Right ventricle myocardium superior (tissue), 1 donor: ENCODE results near the gene MUSK. TPM values are rescaled to one million over a fixed set of nuclear protein-coding genes. Genes with fewer than 3 reads are reported as not detected.

Experiments
- ATAC-seq: fragments of 200-7000 bp; cut with Tn5 transposase; one replicate; pipeline ENCODE4 v1.9.1; 2020; ENCODE audit warnings: mild to moderate bottlenecking; ENCODE audit not compliant: poor library complexity
- DNase-seq: peaks from one replicate; pipeline ENCODE4 v3.0.0-alpha.2; 2020
- intact Hi-C: fragments of 100-400 bp; cut with DNase I; formaldehyde crosslinking; loops from one replicate; pipeline ENCODE4 v1.11.2; 2022
- total RNA-seq: library from RNA; stranded (reverse); fragmentation: NEBNext Ultra II Directional; extraction: Animal tissue kit (Norgen Biotek cat#: 25700); gene quantifications from one replicate; pipeline ENCODE4 v1.2.1, GENCODE V29; 2021
- donor health status: DM: no; HTN: yes; CAD: no; lungs with severe emphysema.

MUSK gene
- total RNA-seq, 1 donor from 2014 or later = 2.1 TPM

DNA sequence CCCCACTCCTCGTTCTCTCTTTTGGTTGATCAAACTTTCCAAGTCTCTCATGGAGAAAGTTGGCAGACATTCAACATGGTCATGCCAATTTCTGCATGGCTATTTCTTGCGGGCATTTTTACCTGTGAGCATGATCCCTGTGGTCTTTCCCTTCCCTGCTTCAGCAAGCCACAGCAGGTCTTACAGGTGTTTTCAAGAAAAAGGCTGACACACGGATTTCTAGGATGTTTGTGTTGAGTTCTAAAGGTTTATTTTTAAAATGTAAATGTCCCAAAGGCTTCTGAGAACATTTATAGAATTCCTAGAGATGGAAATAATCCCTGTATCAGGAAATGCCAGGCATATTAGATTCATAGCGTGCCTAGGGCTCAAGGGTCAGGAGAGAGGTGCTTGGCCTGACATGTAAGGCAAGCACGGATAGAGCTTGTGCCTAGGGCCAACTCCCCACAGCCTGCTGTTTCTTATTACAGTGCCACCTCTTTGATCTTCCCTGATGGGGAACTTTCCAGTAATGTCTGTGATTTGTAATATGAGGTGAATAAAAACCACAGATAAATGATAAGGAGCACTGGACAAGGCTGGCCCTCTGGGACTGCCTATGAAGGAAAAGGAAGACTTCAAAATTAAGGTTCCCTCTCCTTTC is 79.8 kb downstream of the MUSK start:
- intact Hi-C loops = no loop called here
- DNase-seq (no peak), ATAC-seq (no peak)

- DNase-seq (peak; percentile 83), ATAC-seq (peak; percentile 82)
- intact Hi-C loops = no loop called here
These were observed 81.7 kb downstream of the MUSK start for GRCh38 chr9:110750272-110750671.

- no peak for DNase-seq
- intact Hi-C loops = no loop called here
- no peak for ATAC-seq
These were observed 83.4 kb downstream of the MUSK start for GRCh38 chr9:110751971-110752370.

DNA sequence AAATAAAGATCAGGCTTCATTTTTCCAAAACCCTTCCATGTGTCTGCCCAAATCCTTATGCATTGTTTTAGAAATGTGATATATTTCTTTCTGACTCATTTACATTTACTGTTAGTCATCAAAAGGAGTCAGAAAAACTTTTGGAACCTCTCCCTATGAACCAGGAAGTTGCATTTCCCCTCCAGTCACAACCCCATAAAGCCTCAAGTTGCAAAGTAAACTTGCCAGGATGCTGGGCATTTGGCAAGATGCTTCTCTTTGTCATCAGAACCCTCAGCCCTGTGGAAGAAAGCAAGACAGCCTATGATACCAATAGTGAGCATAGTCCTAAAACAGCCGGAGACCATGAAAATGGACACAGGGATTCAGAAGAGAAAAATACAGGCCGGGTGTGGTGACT is 84.2 kb downstream of the MUSK start:
- DNase-seq (no peak), ATAC-seq (no peak)
- intact Hi-C loops = no loop called here

- intact Hi-C loops = no loop called here
- ATAC-seq (no peak), DNase-seq (no peak)
These were observed 85.2 kb downstream of the MUSK start for GRCh38 chr9:110753731-110754231.

- intact Hi-C loops = no loop called here
- ATAC-seq (no peak), DNase-seq (no peak)
These were observed 86.6 kb downstream of the MUSK start for GRCh38 chr9:110755179-110755578.

DNA sequence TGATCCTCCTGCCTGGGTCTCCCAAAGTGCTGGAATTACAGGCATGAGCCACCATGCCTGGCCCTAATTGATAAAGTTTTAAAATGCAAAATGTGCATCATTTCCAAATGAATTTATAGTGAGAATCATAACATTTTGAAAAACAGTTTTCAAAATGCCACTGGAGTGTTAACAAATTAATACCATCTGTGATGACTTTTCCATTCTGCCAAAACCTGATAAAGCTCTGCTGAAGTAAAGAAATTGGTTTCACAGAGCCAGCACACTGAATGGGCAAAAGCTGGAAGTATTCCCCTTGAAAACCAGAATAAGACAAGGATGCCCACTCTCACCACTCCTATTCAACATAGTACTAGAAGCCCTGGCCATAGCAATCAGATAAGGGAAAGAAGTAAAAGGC is 89.6 kb downstream of the MUSK start:
- no peak for ATAC-seq
- no peak for DNase-seq
- intact Hi-C loops = no loop called here

DNA sequence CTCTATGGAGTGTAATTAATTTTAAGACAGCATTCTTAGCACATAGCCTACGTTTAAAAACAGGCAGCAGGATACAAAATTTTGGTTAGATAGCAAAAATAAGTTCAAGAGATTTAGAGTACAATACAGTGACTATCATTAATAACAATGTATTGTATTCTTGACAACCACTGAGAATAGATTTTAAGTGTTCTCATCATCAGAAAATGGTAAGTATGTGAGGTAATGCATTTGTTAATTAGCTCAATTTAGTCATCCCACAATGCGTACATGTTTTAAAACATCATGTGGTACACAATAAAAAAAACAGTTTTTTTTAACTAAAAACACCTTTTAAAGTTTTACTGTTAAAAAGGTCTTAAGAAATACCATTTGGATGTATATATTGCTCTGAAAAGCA is 94.2 kb downstream of the MUSK start:
- ATAC-seq = no peak
- no peak for DNase-seq
- intact Hi-C loops = no loop called here

GRCh38 chr9:110763568-110763967 is 95.0 kb downstream of the MUSK start:
- intact Hi-C loops = no loop called here
- DNase-seq = no peak
- no peak for ATAC-seq

GRCh38 chr9:110764006-110764405 is 95.4 kb downstream of the MUSK start:
- ATAC-seq = no peak
- intact Hi-C loops = no loop called here
- no peak for DNase-seq

DNA sequence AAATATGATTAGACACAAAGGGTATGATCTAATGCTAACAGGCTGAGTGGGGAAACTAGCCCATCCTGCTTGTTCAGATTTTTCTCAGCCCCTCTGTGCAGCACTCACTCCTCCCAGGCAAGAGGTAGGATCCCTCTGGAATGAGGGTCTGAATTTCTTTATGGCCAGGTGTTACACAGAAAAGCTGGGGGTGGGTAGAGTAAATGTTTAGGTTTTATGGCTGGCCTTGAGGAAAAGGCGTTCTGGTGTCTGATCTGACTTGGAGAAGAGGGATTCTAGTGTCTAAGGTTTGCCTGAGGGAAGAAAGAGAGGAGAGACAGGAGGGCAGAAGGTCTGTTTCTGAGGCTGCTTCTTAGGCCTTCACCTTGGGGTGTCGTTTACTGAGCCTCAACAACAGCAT is 97.3 kb downstream of the MUSK start:
- ATAC-seq = no peak
- no peak for DNase-seq
- intact Hi-C loops = no loop called here

- peak; percentile 95 for ATAC-seq
- intact Hi-C loops = no loop called here
These were observed 99.0 kb downstream of the MUSK start for GRCh38 chr9:110767559-110768063.

GRCh38 chr9:110768886-110769285 is 100.3 kb downstream of the MUSK start:
- ATAC-seq = peak; percentile 46
- intact Hi-C loops = no loop called here

More at GRCh38 chr9:110767559-110768063, 99.0 kb downstream of the MUSK start:
- peak; percentile 71 for DNase-seq

DNA sequence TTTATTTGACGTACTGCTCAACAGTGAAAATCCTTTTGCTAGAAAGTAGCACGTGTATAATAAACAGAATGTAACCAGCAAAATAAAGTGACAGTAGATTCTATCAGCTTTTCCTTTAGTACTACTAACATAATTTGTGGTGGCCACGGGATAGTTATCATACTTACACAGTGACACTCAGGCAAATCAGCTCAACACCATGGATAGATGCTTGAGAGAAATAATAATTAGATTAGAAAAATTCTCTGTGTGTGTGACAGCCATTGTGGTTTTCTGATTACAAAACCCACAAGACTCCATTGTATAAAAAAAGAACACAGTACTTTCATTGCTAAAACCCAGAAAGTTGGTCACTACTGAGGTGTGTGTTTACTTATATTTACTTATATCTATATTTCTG is 101.1 kb downstream of the MUSK start:
- ATAC-seq = no peak

More at GRCh38 chr9:110768886-110769285, 100.3 kb downstream of the MUSK start:
- no peak for DNase-seq

DNA sequence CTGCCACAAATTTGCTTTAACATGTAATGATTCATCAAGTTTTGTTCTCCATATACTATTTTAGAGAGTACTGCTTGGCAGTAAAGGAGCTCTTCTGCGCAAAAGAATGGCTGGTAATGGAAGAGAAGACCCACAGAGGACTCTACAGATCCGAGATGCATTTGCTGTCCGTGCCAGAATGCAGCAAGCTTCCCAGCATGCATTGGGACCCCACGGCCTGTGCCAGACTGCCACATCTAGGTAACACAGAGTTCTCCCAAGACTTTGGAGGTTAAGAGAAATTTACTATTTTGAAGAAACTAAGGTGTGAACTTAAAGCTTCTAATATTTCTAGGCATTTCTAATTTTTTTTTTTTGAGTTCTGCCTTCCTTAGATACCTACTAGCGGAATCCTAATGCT is 107.1 kb downstream of the MUSK start:
- DNase-seq (no peak), ATAC-seq (no peak)
- intact Hi-C loops = no loop called here

More for the DNA sequence above, 101.1 kb downstream of the MUSK start:
- intact Hi-C loops = no loop called here
- no peak for DNase-seq

DNA sequence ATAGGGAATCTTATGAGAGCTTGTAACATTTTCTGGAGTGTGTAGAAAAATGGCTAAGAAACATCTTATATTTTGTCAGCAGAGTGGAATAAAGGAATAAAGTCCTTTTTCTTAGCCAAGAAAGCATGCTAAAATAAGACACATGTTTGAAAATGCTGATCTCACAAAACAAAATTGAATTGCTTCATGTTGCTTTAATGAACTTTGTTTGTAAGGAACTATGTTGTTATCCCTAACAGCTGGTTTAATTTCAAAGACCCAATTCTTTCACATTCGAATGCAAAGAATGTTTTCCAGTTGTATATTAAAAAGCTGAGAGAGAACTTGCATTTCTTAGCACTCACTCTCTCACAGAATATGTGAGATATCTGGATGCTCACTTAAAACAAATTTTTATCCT is 107.6 kb downstream of the MUSK start:
- intact Hi-C loops = no loop called here
- no peak for DNase-seq

DNA sequence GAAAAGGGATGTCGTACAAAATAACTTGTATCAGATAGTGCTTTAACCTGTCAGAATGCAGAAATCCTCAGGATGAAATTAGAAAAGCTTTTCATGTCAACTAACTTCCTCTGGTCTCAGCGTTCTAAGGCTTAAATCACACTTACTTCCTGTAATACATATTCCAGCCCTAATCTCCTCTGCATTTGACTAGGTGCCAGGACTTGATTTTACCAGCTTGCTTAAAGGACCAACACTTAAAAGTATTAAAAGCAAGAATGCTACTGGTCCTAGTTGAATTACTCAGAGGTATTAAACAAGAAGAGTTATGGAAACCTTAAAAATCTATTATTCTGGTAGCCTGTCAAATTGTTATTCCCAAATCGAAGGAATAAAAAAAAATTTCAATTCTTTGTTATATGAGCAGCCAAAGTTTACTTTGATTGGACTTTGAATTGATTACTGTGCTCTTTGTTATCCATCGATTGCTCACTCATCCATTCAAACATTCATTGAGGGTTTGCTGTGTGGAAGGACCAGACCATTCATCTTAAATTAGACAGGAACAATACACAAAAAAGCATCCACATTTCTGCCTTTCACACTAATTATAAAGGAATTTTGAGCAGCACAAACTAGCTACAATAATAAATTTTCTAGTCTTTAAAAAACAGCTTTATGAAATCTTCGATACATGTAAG is 108.7 kb downstream of the MUSK start:
- no peak for ATAC-seq
- no peak for DNase-seq
- intact Hi-C loops = no loop called here

More for the DNA sequence above, 107.6 kb downstream of the MUSK start:
- ATAC-seq = no peak

DNA sequence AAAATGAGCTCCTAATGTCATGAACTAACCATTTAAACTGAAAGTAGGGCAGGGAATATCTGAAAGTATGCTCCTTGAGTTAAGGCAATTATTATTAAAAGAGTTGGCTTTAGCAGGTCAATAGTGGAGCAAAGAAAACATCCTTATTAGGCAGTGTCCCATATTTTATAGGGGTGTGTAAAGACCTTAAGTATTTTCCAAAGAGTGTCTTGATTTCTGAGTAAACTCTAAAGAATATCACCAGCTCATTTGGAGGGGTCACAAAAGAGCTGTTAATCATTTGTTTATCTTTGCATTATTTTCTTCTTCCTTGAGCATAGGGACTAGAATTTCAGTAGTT is 109.3 kb downstream of the MUSK start:
- intact Hi-C loops = no loop called here
- ATAC-seq (no peak), DNase-seq (no peak)

- DNase-seq = no peak
- intact Hi-C loops = no loop called here
- no peak for ATAC-seq
These were observed 114.1 kb downstream of the MUSK start for GRCh38 chr9:110782701-110783100.

DNA sequence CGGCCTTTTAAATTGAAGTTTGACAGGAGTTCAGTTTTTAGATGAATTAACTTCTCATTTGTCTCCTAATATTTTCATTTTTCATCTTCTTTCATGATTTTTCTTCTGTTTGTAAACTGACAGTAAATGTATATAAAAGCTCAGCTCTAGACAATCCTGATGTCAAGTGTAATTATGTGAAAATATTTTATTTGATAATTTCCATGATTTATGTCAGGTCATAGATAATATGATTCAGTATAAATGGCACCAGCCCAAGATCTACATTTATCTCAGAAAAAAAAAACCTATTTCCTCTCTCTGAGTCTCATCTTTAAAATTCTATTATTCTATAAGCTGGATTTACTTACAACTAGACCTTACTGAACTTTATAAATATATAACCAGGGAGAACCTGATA is 115.7 kb downstream of the MUSK start:
- ATAC-seq (no peak), DNase-seq (no peak)
- intact Hi-C loops = no loop called here
